HG02759 (cell line): ENCODE data around the gene ANKRD40CL.
"Not testable (repeated sequence)": the region's sequence is repeated elsewhere in the genome, so short reads cannot be mapped to it uniquely, and the experiment has no call there.

Source experiments
- ATAC-seq: cut with Tn5 transposase; IDR thresholded peaks from one replicate; pipeline ENCODE4 v1.9.1; 2021; ENCODE audit warnings: mild to moderate bottlenecking, moderate library complexity; ENCODE audit not compliant: unreplicated experiment

ANKRD40CL gene

GRCh38 chr17:50767446-50767845, at the start of gene ANKRD40CL:
ANKRD40CL (minus strand) TSS chr17:50767518; CDS start chr17:50766913, 605 bp downstream.
- ATAC-seq = no peak

DNA sequence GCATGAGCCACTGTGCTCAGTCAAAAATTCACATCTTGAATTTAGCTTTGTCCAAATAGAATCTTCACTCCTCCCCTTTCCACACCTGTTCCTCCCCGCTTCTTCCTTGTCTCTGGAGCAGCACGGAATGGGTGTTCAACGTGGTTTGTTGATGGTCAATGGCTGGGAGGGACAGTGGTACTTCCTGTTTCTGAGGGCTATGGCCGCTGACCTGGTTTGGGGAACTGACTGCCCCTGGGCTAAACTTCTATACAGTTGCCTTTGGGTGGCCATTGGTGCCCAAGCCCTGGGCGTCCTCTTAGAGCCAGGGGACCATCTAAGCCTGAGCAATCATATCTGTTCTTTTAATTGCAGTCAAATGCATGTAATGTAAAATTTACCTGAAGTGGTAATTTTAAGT, 49.0 kb upstream of the ANKRD40CL start:
- no peak for ATAC-seq

- ATAC-seq = no peak
Observed at GRCh38 chr17:50815400-50815799, 48.1 kb upstream of the ANKRD40CL start.

GRCh38 chr17:50813583-50813982, 46.3 kb upstream of the ANKRD40CL start:
- ATAC-seq = no peak

- no peak for ATAC-seq
Observed at GRCh38 chr17:50808888-50809287, 41.6 kb upstream of the ANKRD40CL start.

DNA sequence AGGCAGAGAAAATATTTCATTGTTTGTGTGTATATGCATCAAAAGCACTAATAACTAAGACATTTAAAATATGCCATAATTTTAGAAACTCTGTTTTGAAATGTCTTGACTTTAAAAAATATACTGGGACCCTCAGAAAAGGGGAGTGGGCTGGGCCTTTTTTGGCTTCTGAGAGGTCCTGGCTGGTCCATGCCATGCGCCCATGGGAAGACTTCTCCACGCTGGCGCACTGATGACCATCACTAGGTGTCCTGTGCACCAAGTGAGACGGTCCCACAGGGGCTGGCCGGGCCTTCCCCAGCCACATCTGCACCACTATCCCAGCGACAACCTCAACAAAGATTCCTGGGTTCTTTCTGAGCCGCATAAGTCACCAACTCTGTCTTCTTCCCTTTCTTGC, 41.1 kb upstream of the ANKRD40CL start:
- ATAC-seq = no peak

- no peak for ATAC-seq
Observed at GRCh38 chr17:50807675-50808074, 40.4 kb upstream of the ANKRD40CL start.

DNA sequence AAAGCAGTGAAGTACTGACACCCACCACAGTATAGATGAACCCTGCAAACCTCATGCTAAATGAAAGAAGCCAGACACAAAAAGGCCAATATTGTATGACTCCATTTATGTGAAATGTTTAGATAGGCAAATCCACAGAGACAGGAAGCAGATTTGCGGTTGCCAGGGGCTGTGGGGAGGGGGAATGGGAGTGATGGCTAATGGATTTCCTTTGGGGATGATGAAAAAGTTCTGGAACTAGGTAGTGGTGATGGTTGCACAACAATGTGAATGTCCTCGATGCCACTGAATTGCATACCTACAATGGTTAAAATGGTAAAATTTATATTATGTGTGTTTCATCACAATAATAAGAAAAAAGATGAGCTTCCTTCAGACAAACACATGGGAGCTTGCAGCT, 39.7 kb upstream of the ANKRD40CL start:
- ATAC-seq = no peak

- ATAC-seq = no peak
Observed at GRCh38 chr17:50806141-50806643, 38.9 kb upstream of the ANKRD40CL start.

- no peak for ATAC-seq
Observed at GRCh38 chr17:50805486-50805885, 38.2 kb upstream of the ANKRD40CL start.

GRCh38 chr17:50804749-50805475, 37.6 kb upstream of the ANKRD40CL start:
- not testable (repeated sequence) for ATAC-seq

DNA sequence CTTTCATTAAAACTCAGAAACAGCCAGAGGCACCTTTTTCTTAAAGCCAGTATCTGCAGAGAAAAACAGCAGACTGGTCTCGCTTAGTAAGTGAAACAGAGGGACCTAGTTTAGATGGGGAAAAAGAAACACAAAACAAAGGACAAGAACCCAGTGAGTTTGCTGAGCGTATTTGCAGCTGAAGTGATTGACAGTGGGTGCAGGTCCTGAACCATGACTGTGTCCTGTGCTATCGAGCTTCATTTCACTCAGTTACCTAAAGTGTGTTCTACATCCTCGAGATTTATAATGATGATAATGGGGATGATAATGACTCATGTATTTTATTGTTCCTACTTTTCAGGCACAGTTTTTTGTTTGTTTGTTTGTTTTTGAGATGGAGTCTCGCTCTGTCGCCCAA, 36.4 kb upstream of the ANKRD40CL start:
- ATAC-seq = no peak

DNA sequence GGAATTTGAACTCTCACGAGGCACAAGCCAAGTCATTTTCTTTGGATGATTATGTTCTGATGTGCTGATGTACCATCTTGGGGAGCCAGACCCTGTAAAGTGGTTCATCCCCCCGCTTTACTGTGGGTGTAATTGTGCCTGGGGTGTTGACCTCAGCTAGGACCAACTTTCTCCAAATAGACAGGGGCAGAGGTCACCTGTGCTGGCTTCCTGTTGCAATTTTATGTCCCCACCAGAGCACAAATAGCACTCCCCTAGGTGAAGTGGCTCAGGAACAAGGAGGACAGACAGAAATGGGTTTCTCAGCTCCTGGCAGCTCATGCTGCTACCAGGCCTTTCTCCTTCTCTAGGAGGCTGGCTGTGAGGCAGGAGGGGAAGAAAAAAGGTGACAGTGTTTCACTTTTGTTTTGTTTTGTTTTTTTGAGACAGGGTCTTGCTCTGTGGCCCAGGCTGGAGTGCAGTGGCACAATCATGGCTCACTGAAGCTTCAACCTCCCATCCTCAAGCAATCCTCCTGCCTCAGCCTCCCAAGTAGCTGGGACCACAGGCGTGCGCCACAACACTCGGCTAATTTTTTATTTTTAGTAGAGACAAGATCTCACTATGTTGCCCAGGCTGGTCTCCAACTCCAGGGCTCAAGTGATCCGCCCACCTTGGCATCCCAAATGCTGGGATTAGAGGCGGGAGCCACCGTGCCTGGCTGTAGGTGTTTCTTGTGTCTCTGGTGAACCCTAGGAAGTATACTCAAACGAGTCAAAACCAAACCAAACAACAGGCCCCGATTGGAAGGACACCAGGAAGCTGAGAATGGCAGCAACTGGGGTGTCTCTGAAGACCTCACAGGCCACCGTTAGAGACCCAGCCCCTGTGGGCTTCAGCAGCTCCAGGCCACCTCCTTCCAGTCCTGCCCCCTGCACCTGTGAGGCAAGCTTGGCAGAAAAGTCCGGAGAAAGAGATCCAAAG, 35.6 kb upstream of the ANKRD40CL start:
- ATAC-seq = no peak

DNA sequence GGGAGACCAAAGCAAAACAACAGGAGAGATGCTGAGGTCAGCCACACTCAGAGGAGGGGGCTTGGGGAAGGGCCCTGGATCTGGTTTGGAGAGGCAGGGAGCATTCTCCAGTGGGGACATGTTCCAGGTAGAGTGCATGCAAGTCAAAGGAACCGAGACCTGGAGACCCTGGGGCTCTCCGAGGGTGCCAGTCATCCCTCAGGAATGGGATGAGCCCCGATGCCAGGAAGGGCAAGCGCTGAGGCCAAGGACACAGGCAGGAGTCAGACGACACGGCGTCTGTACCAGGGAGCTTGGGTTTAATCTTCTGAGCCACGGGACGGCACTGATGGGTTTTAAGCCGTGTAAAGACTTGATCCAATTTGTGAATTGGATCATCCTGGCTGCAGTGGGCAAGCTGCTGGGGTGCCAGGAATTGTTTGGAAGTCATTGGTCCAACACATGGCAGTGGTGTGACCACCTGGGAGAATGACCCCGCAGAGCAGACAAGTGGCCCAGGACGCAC, 32.9 kb upstream of the ANKRD40CL start:
- no peak for ATAC-seq

DNA sequence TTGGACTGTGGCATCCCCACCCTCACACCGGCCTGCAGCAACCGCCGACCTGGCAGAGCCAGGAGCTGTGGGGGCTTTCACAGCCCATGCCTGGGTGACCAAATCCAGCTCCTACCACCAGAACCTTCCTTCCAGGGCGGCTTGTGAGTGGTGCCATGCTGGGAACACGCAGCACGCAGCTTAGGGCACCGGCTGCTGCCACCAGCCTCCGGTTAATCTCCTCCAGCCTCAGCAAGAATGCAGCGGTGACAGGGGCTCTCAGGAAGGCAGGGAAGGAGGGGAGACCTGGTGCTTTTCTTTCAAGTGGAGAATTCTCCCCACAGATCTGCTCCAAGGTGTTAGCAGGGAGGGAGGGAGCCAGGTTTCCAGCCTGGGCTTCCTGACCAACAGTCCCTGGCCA, 32.3 kb upstream of the ANKRD40CL start:
- ATAC-seq = no peak

- ATAC-seq = no peak
Observed at GRCh38 chr17:50798424-50799288, 31.3 kb upstream of the ANKRD40CL start.

- no peak for ATAC-seq
Observed at GRCh38 chr17:50797135-50797810, 30.0 kb upstream of the ANKRD40CL start.

DNA sequence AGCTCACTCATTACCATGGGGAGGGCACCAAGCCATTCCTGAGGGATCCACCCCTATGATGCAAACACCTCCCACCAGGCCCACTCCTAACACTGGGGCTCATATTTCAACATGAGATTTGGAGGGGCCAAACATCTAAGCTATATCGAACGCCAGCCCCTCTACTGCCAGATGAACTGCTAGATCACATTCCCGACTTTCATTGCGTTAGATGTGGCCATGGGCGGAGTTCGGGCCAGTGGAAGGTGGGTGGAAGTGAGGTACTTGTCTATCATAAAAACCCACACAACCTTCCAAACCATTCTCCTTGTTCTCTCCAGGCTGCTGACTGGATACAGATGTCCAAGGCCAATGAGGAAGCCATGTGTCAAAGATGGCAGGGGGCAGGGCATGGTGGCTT, 27.0 kb upstream of the ANKRD40CL start:
- ATAC-seq = no peak

GRCh38 chr17:50793007-50793406, 25.7 kb upstream of the ANKRD40CL start:
- no peak for ATAC-seq

DNA sequence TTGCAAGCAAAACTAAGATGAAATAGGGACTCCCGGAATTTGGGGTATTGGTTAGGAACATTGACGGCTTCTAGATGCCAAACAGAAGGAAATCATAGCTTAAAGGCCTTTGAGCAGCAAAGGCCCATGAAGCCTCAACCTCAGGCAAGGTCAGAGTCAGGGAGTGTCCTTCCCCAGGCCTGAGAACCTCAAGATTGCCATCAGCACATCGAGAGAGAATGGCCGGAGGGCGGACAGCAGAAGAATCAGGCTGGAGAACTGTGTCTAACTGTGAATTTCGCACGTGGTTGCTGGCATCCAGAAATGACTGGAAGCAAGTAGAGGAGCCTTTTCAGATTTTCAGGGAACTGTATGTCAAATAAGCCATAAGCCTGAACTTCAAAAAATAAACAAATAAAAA, 24.8 kb upstream of the ANKRD40CL start:
- ATAC-seq = no peak
